Dermis microvascular lymphatic vessel endothelial cell (primary cell): ENCODE measurements around the gene MVB12B. TPM values are rescaled to one million over a fixed set of nuclear protein-coding genes. Genes with fewer than 3 reads are reported as not detected.

Experiments
- DNase-seq, 2 donors: peaks; one replicate each; pipeline versions ENCODE4 v3.0.0 to v3.0.0-alpha.2; 2010; ENCODE audit warnings: low read depth in 2 of 2
- total RNA-seq: library from RNA; depleted of rRNA; stranded (reverse); fragments of >200 nt; gene quantifications from 2 replicates; pipeline ENCODE4 v1.2.1, GENCODE V29; 2014

MVB12B gene
- total RNA-seq, 1 donor from 2014 or later, result 8.6 TPM

DNA sequence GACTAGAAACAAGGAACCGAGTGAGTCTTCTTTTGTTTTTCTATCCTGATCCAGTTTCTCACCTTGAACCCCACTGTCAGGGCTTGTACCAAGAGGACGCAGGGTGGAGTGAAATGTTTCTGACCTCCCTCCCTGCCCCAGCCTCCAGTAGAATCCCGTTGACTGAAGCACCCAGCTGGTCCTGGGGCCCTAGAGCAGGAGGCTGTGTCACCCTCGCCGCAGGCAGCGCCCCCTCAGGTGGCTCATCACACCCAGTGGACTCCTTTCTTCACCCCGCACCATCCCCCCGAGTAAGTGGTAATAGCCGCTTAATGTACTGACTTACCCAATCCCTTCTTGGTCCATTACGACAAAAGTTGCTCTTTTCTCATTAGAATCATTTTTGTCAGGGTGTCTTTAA, 53.8 kb downstream of the MVB12B start:
- DNase-seq, result no peak

DNA sequence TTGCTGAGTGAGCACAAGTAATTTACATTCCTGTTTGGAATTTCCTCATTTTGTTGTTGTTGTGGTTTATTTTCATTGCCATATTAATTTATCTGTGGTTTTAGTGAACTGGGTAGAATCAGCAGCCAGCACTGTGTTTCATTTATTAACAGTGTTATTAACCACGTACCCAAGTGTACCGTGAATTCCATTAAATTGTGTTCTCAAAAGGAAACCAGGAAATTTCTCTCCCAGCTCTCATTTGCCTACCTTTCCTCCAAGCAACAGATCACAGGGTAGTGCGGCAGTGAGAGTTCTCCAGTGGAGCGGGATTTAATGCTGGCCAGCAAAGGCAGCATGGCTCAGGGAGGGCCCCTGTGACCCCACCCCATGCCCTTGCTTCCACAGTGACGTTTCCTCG, 54.6 kb downstream of the MVB12B start:
- no peak for DNase-seq

DNA sequence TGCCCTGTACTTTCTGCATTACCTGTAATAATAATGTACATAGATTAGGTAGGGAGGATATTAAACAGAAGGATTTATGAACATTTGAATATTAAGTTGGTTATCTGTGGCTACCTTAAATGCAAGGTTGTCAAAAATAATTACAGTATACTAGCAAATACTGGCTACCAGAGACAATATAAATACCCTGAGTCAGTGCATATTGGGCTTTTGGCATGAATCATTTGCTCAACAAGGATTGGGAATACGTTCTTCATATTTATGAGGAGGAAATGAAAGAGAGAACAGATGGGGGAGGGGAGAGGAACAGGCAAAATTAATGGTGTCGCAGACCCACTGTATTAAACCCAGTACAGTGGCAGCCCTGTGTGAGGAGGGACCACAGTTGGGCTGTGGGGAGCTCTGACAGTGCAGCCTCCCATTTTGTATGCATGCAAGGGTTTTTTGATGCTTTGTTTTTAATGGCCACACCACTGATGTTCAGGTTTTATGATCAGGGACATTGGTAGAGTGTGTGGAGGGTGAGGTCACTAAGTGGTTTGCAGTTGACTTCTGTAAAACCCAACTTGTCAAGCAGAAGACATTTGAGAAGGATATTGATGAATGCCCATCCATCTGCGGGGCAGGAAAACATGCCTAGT, 56.9 kb downstream of the MVB12B start:
- no peak for DNase-seq

- no peak for DNase-seq
These were observed 58.3 kb downstream of the MVB12B start for GRCh38 chr9:126384926-126385325.

DNA sequence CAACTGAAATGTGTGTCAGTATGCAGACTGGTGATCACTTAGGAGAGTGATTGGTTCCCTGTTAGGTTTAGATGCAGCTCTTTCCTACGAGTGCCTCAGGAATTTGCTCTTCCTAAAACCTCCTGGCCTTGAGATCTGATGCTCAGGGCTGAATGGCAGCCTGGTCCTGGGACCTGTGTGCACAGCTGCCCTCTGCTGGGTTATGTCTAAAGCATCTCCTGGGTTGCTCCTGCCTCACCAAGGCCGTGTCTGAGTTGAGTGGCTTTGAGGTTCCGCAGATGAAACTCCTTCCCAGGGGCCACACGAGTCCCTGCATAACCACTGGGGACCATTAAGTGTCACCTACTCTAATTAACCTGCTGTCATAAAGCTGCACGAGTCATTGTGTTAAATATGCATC, 59.5 kb downstream of the MVB12B start:
- DNase-seq, result peak; percentile 30 to 64

- peak in 1 of 2 donors; percentile 54 for DNase-seq
These were observed 60.1 kb downstream of the MVB12B start for GRCh38 chr9:126386776-126387175.

DNA sequence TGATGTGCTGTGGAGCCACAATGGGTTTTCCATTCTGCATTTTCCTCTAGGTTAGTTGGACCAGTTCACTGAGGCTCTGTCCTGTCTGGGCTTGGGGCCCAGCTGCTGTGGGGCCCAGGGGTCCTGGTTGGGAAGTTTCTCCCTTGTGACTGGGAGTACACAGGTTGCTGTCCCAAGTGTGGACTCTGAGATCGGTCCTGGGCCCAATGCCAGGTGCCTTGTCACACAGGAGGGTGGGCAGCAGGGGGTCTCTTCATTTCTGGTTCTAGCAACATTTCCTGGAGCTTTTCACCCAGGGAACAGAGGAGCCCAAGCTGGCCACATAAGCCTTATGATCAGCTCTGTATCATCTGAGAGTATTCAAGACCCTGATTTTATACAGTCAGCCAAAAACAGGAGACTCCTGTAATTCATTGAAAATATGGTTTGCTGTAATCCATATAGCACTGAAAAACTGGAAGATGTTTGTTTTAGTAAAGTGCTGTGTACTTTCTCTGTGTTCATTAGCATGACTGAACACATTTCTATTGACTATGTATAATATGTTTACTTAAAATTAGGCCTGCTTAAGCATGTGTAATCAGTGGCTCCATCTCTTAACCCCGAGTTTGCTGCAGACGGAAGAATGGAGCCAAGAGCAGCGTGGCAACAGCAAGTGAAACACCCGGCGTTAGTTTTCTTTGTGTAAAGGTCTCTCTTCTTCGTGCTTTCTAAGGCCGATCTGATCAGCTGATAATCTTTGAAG, 62.5 kb downstream of the MVB12B start:
- DNase-seq, result no peak

DNA sequence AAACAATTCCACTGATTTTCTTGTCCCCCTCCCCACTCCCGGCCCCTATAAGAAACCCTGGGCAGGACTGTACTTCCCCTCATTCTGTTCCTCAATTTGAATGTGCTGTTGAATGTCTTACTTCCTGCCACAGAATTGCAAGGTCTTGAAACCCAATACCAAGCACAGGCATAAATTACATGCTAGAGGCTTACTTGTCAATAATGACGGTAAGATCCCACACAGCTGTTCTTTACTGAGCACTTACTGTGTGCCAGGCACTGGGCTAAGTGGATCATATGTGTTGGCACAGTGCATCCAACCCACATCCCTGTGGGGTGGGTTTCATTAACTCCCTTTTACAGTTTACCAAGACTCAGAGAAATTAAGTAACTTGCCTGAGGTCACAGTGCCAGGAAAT, 63.4 kb downstream of the MVB12B start:
- DNase-seq, result no peak

DNA sequence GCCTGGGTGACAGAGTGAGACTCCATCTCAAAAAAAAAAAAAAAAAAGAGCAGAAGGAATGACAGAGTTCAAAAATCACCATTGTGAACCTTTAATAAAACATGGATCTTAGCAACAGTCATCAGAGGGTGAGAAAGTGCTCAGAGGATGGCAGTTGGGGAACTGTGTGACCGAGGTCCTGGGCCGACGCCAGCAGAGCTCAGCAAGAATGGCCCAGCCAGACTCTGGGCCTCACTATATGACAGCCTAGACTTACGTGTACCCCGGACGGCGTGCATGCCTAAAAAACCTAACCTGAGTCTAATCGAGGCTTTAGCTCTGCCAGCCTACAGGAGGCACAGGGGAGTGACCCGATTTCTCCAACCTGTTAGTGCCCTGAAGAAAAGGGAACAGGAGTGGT, 64.3 kb downstream of the MVB12B start:
- DNase-seq, result no peak

GRCh38 chr9:126391713-126392661, 65.4 kb downstream of the MVB12B start:
- no peak for DNase-seq

DNA sequence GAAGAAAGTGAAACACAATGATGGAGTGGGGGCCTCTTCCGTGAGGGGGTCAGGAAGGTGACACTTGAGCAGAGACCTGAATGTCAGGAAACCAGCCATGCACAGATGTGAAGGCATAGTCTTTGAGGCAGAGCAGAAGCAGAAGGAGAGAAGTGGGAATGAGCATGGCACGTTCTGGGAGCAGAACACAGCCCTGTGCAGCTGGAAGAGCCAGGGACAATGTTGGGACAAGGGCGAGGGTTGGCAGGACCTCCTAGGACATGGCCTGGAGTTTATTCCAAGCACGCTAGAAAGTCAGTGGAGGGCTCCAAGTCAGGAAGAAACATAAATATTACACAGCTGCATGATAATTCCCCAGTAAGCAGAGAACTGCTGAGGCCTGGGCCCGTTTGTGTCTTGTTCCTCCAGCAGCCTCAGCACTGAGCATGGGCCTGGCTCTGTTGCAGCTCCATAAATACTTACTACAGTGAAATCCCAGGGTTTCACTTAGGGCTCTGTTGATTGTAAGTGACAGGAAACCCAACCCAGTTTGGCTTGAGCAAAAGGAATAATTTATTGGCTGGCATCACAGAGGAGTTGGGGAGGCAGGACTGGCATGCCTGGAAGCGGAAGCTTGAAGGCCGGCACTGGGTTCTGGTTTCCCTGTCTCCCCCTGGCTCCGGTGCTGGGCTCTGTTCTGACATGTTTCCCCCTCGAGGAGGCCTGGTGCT, 66.2 kb downstream of the MVB12B start:
- peak in 1 of 2 donors; percentile 23 for DNase-seq

GRCh38 chr9:126393876-126394275, 67.2 kb downstream of the MVB12B start:
- no peak for DNase-seq

DNA sequence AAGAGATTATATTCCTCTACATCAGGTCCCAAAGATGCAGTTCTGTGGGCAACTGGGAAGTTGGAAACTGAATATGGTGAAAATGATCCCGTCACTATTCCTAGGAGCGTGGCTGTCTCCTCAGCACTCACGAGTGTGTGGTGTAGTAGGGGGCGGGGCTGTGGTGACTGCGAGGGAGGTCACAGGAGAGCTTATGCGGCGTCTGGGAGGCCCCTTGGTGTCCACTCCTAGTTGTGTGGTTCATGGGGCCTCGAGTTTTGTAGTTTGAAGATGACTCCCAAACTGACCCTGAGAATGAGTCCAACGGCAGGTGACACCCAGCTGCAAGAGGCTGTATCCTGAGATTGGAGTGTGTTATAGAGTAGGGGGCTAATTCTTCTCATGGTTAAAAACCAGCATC, 68.2 kb downstream of the MVB12B start:
- no peak for DNase-seq

DNA sequence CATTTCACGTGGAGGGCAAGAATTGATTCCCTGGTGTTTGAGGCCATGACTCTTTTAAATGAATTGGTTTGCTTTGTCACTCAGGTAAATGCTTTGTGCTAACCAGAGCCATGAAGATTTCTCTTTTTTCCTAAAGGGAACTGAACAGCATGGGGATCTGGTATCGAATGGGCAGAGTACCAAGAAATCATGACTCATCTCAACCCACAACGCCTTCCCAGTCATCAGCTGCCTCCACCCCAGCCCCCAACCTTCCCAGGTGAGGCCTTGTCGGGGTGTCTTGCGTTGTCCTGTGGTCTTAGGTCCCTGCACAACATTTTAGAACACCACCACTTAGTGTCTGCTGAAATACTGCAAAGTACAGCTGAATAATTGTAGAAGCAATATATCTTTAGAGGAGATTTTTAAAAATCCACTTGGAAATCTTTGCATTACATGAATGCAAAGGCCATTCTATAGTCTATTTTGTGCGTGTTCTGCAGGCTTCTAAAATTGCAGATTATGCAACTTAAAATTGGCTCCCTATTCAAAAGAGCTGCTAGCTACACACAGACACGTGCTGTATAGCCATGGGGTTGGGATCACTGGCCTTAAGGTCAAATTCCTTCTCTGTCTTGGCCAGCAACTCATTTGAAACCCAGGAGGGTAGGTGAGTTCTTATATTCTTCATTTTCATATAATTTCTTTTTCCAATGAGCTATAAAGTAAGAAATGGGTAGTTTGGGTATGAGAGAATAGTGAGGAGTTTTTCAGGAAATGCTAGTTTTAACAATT, 69.0 kb downstream of the MVB12B start:
- peak; percentile 29 to 70 for DNase-seq

DNA sequence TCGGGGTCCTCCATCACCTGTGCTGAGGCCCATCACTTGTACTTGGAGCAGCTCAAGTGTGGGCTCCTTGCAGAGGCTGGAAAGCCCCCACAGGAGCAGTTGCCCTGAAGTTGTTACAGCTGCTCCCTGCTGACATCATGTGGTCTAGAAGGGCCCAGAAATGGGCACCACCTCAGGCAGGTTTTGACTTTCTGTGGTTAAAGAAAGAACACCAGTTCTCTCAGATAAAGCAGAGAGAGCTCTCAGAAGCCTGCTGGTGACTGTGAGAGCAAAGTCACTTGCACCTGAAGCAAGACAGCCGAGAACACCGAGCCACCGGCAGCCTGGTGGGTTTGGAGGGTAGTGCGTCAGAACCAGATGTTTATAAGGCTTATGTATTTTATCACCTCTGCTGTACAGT, 70.4 kb downstream of the MVB12B start:
- no peak for DNase-seq

- DNase-seq, result peak in 1 of 2 donors; percentile 68
These were observed 71.9 kb downstream of the MVB12B start for GRCh38 chr9:126398403-126399058.

DNA sequence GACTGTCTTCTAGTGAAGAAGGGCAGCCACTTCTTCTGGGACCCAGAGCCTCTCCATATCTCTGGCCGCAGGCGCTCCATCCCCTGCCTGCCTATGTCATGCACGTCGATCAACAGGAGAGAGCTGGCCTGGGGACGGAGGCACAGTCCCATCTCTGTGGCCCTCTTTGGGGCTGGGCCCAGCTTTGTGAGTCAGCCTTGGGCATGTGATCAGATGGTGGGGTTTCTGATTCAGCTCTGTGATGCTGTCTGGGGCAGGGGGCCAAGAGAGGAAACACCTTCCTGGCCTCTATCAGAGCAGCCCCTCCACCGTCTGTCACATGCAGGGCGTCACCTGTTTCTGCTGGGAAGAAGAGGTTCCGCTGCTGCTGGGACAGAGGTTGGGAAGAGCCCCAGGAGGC, 72.6 kb downstream of the MVB12B start:
- peak; percentile 48 to 52 for DNase-seq

GRCh38 chr9:126399789-126400188, 73.2 kb downstream of the MVB12B start:
- no peak for DNase-seq

- DNase-seq, result no peak
These were observed 73.9 kb downstream of the MVB12B start for GRCh38 chr9:126400571-126400970.

GRCh38 chr9:126401107-126401506, 74.5 kb downstream of the MVB12B start:
- DNase-seq, result peak in 1 of 2 donors; percentile 48
